Right atrium auricular region (tissue), 2 donors: Measurements from ENCODE around the gene LMF1. TPM values are rescaled to one million over a fixed set of nuclear protein-coding genes. Genes with fewer than 3 reads are reported as not detected.
"Not testable (repeated sequence)": the region's sequence is repeated elsewhere in the genome, so short reads cannot be mapped to it uniquely, and the experiment has no call there.

ENCODE experiments used
- DNase-seq: peaks from one replicate; pipeline ENCODE4 v3.0.0-alpha.2; 2019; ENCODE audit warnings: low spot score
- H3K27ac ChIP-seq, 2 donors: fragments of 200-600 bp; sonication (generic); 1 replicate in 1 of 2; 2 replicates in 1 of 2; pipeline ENCODE4 v1.5.1; 2016 to 2019
- H3K27me3 ChIP-seq, 2 donors: fragments of 200-600 bp; sonication (generic); one replicate each; pipeline versions ENCODE4 v1.5.1 to v1.6.0; 2017 to 2019
- H3K36me3 ChIP-seq: fragments of 200-600 bp; sonication (generic); one replicate; pipeline ENCODE4 v1.5.1; 2016
- H3K4me1 ChIP-seq, 2 donors: fragments of 200-600 bp; sonication (generic); one replicate each; pipeline versions ENCODE4 v1.5.1 to v1.6.0; 2017 to 2019
- H3K4me3 ChIP-seq, 2 donors: fragments of 200-600 bp; sonication (generic); 1 replicate in 1 of 2; 2 replicates in 1 of 2; pipeline ENCODE4 v1.5.1; 2017 to 2019; ENCODE audit warnings: mild to moderate bottlenecking in 1 of 2, moderate library complexity in 1 of 2
- H3K9me3 ChIP-seq, 2 donors: fragments of 200-600 bp; sonication (generic); one replicate each; pipeline ENCODE4 v1.5.1; 2019
- CTCF ChIP-seq, 2 donors: fragments of 200-600 bp; sonication (generic); IDR thresholded peaks; one replicate each; pipeline ENCODE4 v1.5.1; 2019; ENCODE audit warnings: antibody characterized with exemption in 2 of 2
- total RNA-seq, 2 donors: library from RNA; depleted of rRNA; stranded (reverse); fragments of >200 nt; gene quantifications; one replicate each; pipeline ENCODE4 v1.1.0, GENCODE V29; 2016

LMF1 gene
- total RNA-seq, 2 donors from 2014 or later: 11.9 to 14.1 TPM

GRCh38 chr16:824194-824593 is 146.6 kb downstream of the LMF1 start:
- DNase-seq: no peak
- no peaks in the 10 kb centered on the region for H3K27me3 ChIP-seq
- no peak overlapping the region for H3K27ac ChIP-seq
- TF ChIP-seq CTCF (IDR thresholded peaks at IDR 0.05): no peak
- no peaks in the 10 kb centered on the region for H3K4me1 ChIP-seq
- H3K36me3 ChIP-seq: no peaks in the 10 kb centered on the region
- no peak overlapping the region for H3K4me3 ChIP-seq
- no peaks in the 10 kb centered on the region for H3K9me3 ChIP-seq

GRCh38 chr16:822909-823297 is 147.9 kb downstream of the LMF1 start:
- Histone ChIP-seq H3K4me3 (no peak overlapping the region), H3K36me3 (no peaks in the 10 kb centered on the region), H3K9me3 (no peaks in the 10 kb centered on the region), H3K27me3 (peaks cover 0 to 3% of the 10 kb centered on the region in 2 donors), H3K4me1 (no peaks in the 10 kb centered on the region), H3K27ac (no peak overlapping the region)
- DNase-seq: no peak
- TF ChIP-seq CTCF (IDR thresholded peaks at IDR 0.05): no peak

GRCh38 chr16:822174-822908 is 148.4 kb downstream of the LMF1 start:
- Histone ChIP-seq H3K4me3 (no peak overlapping the region), H3K36me3 (no peaks in the 10 kb centered on the region), H3K9me3 (no peaks in the 10 kb centered on the region), H3K27me3 (peaks cover 0 to 6% of the 10 kb centered on the region in 2 donors), H3K27ac (no peak overlapping the region), H3K4me1 (peaks cover 0 to 3% of the 10 kb centered on the region in 2 donors)
- no peak for DNase-seq
- no peak for TF ChIP-seq CTCF (IDR thresholded peaks at IDR 0.05)

GRCh38 chr16:821751-822150 is 149.0 kb downstream of the LMF1 start:
- H3K36me3 ChIP-seq: no peaks in the 10 kb centered on the region
- no peaks in the 10 kb centered on the region for H3K9me3 ChIP-seq
- no peak overlapping the region for H3K27ac ChIP-seq
- peaks cover 0 to 11% of the 10 kb centered on the region in 2 donors for H3K27me3 ChIP-seq
- no peak for DNase-seq
- peaks cover 0 to 5% of the 10 kb centered on the region in 2 donors for H3K4me1 ChIP-seq
- TF ChIP-seq CTCF (IDR thresholded peaks at IDR 0.05): no peak
- no peak overlapping the region for H3K4me3 ChIP-seq

- H3K27me3 ChIP-seq: peaks cover 0 to 15% of the 10 kb centered on the region in 2 donors
- H3K4me1 ChIP-seq: peaks cover 0 to 5% of the 10 kb centered on the region in 2 donors
- H3K36me3 ChIP-seq: no peaks in the 10 kb centered on the region
- no peak overlapping the region for H3K4me3 ChIP-seq
- H3K27ac ChIP-seq: no peak overlapping the region
- no peak for TF ChIP-seq CTCF (IDR thresholded peaks at IDR 0.05)
- no peaks in the 10 kb centered on the region for H3K9me3 ChIP-seq
- DNase-seq: no peak
These were observed 150.0 kb downstream of the LMF1 start for GRCh38 chr16:820748-821147.

GRCh38 chr16:820044-820408 is 150.8 kb downstream of the LMF1 start:
- H3K36me3 ChIP-seq, H3K4me1 ChIP-seq, H3K27ac ChIP-seq, H3K4me3 ChIP-seq, DNase-seq, H3K9me3 ChIP-seq: not testable (repeated sequence)
- H3K27me3 ChIP-seq: peaks cover 0 to 15% of the 10 kb centered on the region in 2 donors
